HAP-1 (cell line): ENCODE measurements around the gene ASPDH.

Source experiments
- DNase-seq, 2 experiments: peaks; one replicate each; pipeline ENCODE4 v3.0.0-alpha.2; 2016 to 2020; ENCODE audit warnings: low spot score in 2 of 2
- H3K27me3 ChIP-seq: fragments of 250-450 bp; sonication (Bioruptor Pico); 2 replicates; pipeline ENCODE4 v1.5.1; 2020; ENCODE audit warnings: low read depth, mild to moderate bottlenecking, moderate library complexity
- H3K36me3 ChIP-seq: fragments of 250-450 bp; sonication (Bioruptor Pico); replicated peaks from 2 replicates; pipeline ENCODE4 v1.5.1; 2020; ENCODE audit warnings: mild to moderate bottlenecking
- H3K4me1 ChIP-seq: fragments of 250-450 bp; sonication (Bioruptor Pico); 2 replicates; pipeline ENCODE4 v1.5.1; 2020; ENCODE audit warnings: mild to moderate bottlenecking
- H3K4me3 ChIP-seq: fragments of 250-450 bp; sonication (Bioruptor Pico); 2 replicates; pipeline ENCODE4 v1.5.1; 2020; ENCODE audit warnings: mild to moderate bottlenecking, moderate library complexity
- H3K9me3 ChIP-seq: fragments of 250-450 bp; sonication (Bioruptor Pico); 2 replicates; pipeline ENCODE4 v1.5.1; 2020; ENCODE audit warnings: mild to moderate bottlenecking, moderate library complexity
- in situ Hi-C: fragments of 300-500 bp; cut with MboI; formaldehyde crosslinking; loops from 3 replicates; pipeline ENCODE4 v1.14.3; 2020; ENCODE audit warnings: low sequenced_read_pairs, inconsistent platforms, mixed read lengths

Gene ASPDH

DNA sequence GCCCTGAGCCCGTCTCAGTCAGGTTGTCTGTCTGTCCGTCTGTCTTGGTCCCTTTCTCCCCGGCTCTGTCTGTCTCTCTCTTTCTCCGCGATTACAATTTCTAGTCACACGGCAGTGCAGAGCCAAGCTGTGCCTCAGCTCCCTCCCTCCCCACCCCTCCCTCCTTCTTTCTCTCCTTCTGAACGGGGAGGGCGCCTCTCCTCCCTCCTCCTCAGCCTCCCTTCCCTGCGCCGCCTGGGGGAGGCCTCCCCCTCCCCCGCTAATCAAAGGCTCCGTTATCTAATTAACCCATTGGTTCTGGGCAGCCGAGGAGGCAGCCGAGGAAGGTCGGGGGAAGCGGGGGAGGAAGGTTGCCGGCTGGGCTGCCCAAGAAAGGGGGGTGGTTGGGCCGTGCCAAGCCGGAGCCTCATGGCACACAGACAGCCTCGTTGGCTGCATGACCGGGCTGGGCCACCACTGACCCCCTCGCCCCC lies 38.0 kb upstream of the ASPDH start:
- in situ Hi-C loops = no loop called here
- DNase-seq = no peak
- Histone ChIP-seq H3K9me3 (no peaks in the 10 kb centered on the region), H3K27me3 (peaks cover 19% of the 10 kb centered on the region), H3K36me3 (no peaks in the 10 kb centered on the region), H3K4me3 (no peak overlapping the region), H3K4me1 (peaks cover 4% of the 10 kb centered on the region; the same call in 1 of the 2 replicates)

DNA sequence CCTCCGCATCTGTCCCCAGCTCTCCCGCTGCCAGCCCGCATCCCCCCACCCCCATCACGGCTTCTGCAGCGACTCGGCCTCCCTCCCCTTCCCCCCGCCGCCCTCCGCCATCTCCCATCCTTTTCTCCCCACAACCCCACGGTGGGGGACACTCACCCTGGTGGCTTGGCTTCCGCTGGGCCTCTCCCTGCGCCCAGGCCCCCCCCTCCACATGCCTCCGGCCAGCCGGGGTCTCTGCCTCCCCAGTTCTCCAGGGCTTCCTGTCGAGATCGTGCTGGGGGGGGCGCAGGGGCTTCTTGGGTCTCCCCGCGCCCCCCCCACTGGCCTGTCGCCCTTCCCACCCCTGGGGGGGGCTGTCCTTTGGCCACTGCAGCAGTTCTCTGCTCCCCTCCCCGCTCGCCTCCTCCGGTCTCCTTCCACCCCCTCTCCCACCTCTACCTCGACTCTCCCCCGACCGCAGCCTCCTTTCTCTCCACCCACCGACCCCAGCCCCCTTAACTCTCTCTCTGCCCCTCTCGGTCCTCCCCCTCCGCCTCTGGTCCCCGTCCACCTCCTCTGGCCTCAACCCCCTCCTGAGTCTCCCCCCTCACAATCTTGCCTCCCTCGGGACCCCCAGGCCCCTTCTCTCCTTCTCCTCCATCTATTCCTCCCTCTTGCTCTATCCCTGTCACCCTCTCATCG lies 37.5 kb upstream of the ASPDH start:
- Histone ChIP-seq H3K27me3 (peaks cover 19% of the 10 kb centered on the region), H3K4me1 (peaks cover 4% of the 10 kb centered on the region; the same call in 1 of the 2 replicates), H3K36me3 (no peaks in the 10 kb centered on the region), H3K4me3 (no peak overlapping the region), H3K9me3 (no peaks in the 10 kb centered on the region)
- no peak for DNase-seq
- in situ Hi-C loops = no loop called here

DNA sequence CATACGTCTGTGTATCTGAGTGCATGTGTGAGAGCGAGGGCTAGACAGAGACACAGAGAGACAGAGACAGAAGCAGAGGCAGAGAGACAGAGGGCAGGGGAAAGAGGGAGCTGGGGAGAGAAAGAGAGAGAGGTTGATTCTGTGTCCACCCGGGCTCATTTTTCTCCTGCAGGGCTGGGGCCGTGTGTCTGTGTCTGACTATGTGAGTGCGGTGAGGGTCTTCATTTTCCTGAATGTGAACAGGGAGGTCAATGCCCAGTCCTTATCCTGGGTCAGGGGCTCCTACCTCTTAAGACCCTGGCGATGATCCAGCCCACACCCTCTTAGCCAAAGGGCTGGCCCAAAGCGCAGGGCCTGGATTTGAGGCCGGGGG lies 36.9 kb upstream of the ASPDH start:
- Histone ChIP-seq H3K4me1 (no peaks in the 10 kb centered on the region), H3K9me3 (no peaks in the 10 kb centered on the region), H3K27me3 (peaks cover 19% of the 10 kb centered on the region), H3K36me3 (no peaks in the 10 kb centered on the region), H3K4me3 (no peak overlapping the region)
- no peak for DNase-seq
- in situ Hi-C loops = no loop called here

DNA sequence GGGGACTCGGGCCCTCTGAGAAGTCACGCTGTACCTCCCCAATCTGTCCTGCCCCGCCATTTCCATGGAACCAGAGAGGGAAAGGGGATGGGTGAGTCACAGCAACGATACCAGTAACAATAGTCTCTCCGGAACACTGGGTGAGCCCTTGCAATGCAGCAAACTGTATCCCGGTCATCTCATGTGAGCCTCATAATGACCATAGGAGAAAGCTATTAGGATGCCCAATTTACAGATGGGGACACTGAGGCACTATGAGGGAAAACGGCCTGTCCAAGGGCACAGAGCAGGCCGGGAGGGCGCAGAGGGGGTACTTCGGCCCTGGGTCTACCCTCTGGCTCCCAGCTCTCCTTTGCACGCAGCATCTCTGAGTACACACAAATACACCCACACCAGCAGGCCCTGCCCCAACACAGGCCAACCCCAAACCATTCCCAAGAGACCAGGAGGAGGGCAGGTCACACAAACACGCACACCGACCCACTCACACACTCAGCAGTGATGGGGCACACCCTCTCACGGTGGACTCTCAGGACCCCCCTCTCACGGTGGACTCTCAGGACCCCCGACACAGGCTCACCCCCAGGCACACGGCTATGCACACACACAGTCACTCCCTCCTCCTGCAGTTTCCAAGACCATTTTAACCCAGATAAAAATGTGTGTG lies 36.3 kb upstream of the ASPDH start:
- Histone ChIP-seq H3K4me1 (no peaks in the 10 kb centered on the region), H3K36me3 (no peaks in the 10 kb centered on the region), H3K27me3 (peaks cover 19% of the 10 kb centered on the region), H3K9me3 (no peaks in the 10 kb centered on the region), H3K4me3 (no peak overlapping the region)
- DNase-seq = no peak
- in situ Hi-C loops = no loop called here

DNA sequence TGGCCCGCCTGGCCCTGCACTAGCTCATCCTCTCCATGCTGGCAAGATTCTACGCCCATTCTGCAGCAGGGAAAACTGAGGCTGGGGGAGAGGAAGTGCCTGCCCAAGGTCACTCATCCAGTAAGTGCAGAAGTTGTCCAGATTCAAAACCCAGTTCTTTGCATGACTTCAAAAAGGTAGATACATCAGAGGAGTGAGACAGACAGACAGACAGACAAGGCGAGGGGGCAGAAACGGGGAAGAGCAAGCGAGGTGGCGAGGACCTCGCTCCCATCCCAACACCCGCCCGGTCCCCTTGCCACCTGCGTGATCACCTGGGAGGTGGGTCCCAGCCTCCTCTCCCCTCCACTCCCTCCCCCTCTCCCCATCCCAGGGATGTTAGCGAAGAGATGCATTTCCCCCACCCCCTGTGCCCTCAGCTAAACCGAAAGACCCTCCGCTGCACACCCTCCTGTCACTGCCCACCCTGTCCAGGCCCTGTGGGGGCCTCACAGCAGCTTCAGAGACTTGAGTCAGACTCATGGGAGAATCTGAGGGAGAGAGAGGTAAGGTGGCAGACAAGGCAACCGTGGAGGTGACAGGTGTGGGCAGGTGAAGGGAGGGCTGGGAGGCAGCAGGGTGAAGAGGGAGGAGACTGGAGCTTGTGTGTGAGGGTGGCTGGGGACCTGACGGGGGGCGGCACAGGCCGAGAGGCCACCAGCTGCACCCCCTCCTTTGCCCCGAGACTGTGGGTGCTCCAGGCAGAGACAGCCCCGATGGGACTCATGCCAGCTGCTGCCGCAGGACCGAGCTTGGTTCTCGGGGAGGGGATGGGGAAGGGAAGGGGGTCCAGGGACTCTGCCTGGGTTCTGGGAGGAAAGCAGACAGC lies 35.6 kb upstream of the ASPDH start:
- no peak for DNase-seq
- Histone ChIP-seq H3K4me1 (no peaks in the 10 kb centered on the region), H3K9me3 (no peaks in the 10 kb centered on the region), H3K36me3 (no peaks in the 10 kb centered on the region), H3K27me3 (peaks cover 19% of the 10 kb centered on the region), H3K4me3 (no peak overlapping the region)
- in situ Hi-C loops = no loop called here

DNA sequence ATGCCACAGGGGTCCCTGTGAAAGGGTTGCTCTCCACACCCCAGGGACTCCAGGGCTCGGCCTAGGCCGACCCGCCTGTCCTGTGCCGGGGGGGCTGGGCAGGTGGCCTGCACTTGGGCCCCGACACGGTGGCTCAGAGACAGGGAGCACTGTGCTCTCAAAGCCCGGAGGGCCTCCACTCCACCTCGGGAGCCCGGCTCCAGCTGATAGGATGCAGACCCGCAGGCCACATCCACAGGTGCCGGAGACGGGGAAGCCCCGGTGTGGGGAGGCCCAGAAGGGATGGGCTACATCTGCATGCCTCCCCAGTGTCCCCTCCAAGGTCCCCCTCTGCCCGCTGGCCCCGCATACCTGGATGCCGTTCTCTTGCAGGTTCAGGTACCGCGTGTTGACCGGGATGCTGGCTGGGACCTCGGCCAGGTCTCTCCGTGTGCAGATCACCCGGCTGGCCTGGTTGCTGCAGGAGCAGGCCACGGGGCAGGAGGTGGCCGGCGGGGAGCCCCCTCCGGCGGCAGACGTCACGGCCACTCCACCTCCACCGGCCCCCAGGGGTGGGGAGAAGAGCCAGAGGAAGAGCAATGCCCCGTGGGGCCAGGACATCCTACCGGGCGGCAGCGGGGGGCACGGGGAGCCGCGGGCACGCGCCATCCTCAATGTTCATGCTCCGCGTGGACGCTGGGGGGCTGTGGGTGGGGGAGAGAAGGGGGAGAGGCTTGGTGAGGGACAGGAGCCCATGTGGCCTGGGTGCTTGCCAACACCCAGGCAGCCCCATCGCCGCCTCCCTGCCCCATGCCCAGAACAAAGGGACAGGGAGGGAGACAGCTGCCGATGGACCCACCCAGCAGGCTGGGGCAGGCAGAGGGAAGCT lies 34.7 kb upstream of the ASPDH start:
- no peak for DNase-seq
- H3K4me3 ChIP-seq = no peak overlapping the region
- in situ Hi-C loops = no loop called here
- peaks cover 19% of the 10 kb centered on the region for H3K27me3 ChIP-seq
- no peaks in the 10 kb centered on the region for H3K36me3 ChIP-seq
- no peaks in the 10 kb centered on the region for H3K4me1 ChIP-seq
- H3K9me3 ChIP-seq = no peaks in the 10 kb centered on the region

- Histone ChIP-seq H3K36me3 (no peaks in the 10 kb centered on the region), H3K4me1 (no peaks in the 10 kb centered on the region), H3K9me3 (no peaks in the 10 kb centered on the region), H3K4me3 (no peak overlapping the region), H3K27me3 (peaks cover 19% of the 10 kb centered on the region)
- no peak for DNase-seq
- in situ Hi-C loops = no loop called here
Observed at GRCh38 chr19:50547385-50548190, 33.9 kb upstream of the ASPDH start.

DNA sequence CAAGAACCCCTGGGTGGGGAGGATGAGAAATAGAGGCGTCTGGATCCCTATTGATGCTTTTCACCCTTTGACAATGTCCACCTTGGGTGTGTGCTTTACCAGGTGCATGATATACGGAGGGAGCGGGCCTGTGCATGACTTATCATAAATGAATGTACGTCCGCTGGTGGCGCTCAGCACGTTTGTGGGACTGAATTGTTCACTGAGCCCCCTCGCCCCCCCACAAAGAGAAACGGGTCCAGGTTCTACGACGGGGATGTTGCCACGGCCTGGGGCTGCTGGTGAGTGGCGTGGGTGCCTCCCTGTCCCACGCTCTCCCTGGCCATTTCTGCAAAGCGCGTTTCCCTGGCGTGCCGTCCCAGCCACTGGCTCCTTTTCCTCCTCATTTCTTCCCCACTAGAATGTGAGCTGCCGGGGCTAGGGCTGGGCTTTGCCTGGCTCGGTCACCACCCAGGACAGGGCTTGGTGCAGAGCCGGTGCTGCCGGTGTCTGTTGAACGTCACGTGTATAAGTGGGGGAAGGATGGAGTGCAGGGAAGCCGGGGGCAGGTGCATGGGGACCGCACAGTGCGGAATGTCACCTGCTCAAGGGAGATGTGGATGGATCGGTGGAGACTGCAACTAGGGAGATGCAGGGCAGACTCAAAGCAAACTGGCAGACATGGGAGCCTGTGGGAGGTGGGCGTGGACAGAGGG lies 33.0 kb upstream of the ASPDH start:
- in situ Hi-C loops = no loop called here

DNA sequence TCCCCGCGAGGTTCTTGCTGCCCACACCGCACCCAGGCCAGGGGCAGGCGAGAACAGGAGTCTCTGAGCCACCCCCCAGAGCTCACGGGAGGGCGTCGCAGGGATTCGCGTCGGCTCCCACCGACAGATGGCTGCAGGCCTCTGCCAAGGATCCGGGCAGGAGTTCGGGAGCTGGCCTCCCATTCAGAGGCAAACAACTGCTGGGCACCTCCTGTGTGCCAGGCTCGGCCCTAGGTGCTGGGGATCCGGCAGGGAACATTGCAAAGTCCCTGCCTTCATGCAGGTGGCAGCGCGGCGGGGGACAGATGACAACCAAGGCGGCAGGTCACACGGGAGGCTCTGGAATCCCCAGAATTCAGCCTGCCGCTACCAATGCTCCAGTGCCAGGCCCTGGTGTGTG lies 29.2 kb upstream of the ASPDH start:
- H3K4me3 ChIP-seq = no peak overlapping the region
- H3K9me3 ChIP-seq = no peaks in the 10 kb centered on the region
- H3K4me1 ChIP-seq = no peaks in the 10 kb centered on the region
- DNase-seq = no peak
- in situ Hi-C loops = no loop called here
- H3K27me3 ChIP-seq = no peaks in the 10 kb centered on the region
- no peaks in the 10 kb centered on the region for H3K36me3 ChIP-seq

More for the DNA sequence above, 33.0 kb upstream of the ASPDH start:
- no peaks in the 10 kb centered on the region for H3K4me1 ChIP-seq
- no peak for DNase-seq
- H3K27me3 ChIP-seq = peaks cover 16% of the 10 kb centered on the region
- no peaks in the 10 kb centered on the region for H3K36me3 ChIP-seq
- H3K9me3 ChIP-seq = no peaks in the 10 kb centered on the region
- H3K4me3 ChIP-seq = no peak overlapping the region

GRCh38 chr19:50537769-50538230 lies 24.1 kb upstream of the ASPDH start:
- Histone ChIP-seq H3K4me3 (no peak overlapping the region), H3K9me3 (peaks cover 1% of the 10 kb centered on the region), H3K4me1 (no peaks in the 10 kb centered on the region), H3K27me3 (no peaks in the 10 kb centered on the region), H3K36me3 (no peaks in the 10 kb centered on the region)
- in situ Hi-C loops = loop anchor here (5.0 to 10.0 kb wide), 2 partner anchors 240 to 377 kb away; partner anchors contain the start of gene KLK4
- peak; percentile 71 to 94 for DNase-seq

DNA sequence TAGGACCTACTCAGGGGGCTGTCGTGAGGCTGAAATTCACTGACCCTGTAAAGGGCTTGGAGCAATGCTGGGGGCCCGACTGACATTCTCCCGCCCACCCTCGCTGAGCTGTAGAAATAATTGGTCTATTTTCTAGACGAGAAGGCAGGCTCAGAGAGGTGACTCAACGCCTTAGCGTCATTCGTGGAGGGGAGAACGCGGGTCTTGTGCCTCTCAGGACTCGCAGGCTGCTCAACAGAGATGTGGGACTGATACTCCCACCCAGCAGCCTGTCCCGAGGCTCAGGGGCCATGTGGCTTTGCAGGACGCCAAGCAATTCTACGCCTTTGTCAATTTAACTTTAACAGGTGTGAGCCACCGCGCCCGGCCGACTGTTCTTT lies 23.6 kb upstream of the ASPDH start:
- H3K27me3 ChIP-seq = no peaks in the 10 kb centered on the region
- no peak for DNase-seq
- in situ Hi-C loops = loop anchor here (5.0 to 10.0 kb wide), 2 partner anchors 240 to 378 kb away; partner anchors contain the start of gene KLK4
- H3K4me1 ChIP-seq = no peaks in the 10 kb centered on the region
- no peaks in the 10 kb centered on the region for H3K36me3 ChIP-seq
- H3K9me3 ChIP-seq = peaks cover 5% of the 10 kb centered on the region
- H3K4me3 ChIP-seq = no peak overlapping the region
